Measurements from ENCODE around the gene IDI1.

DNA sequence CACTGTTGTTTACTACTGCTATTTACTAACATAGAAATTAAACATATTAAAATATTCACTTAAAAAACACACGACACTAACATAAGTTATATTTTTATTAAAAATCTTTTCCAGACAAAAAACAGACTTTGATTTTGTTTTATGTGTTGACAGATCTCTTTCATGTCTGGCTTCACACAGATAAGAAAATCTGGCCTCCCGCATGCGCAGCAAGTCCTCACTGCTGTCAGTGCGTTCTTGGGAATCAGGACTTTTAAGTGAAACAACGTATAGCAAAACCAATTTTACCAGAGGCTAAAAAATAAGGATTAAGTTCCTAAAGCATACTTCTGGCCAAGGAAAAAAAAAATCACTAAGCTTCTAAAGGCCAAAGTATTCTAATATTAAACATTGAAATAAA, 1.2 kb upstream of the IDI1 start:
- TF ChIP-seq POLR2A (IDR thresholded peaks at IDR 0.05) (no peak), CTCF (IDR thresholded peaks at IDR 0.05) (no peak)

Measured in lower leg skin (tissue), 3 donors.